Activated CD4-positive, alpha-beta memory T cell treated with anti-CD3 and anti-CD28 coated beads for 36 hours (primary cell): ENCODE data around the gene PRAC1. TPM values are rescaled to one million over a fixed set of nuclear protein-coding genes. Genes with fewer than 3 reads are reported as not detected.
"Not testable (repeated sequence)": the region's sequence is repeated elsewhere in the genome, so short reads cannot be mapped to it uniquely, and the experiment has no call there.

ENCODE experiments used
- CTCF ChIA-PET: fragments of 350-600 bp; sonication (Branson Sonifier 250); formaldehyde crosslinking; loops from one replicate; lab custom pipeline; 2021; ENCODE audit warnings: antibody characterized with exemption, inconsistent platforms; lab: Charles Lee
- POLR2A ChIA-PET: fragments of 350-600 bp; sonication (Branson Sonifier 250); formaldehyde crosslinking; loops from one replicate; lab custom pipeline; 2021; ENCODE audit warnings: antibody characterized with exemption; lab: Charles Lee
- DNase-seq: peaks from one replicate; pipeline ENCODE4 v3.0.0-alpha.2; 2020
- H3K27ac Mint-ChIP-seq: one replicate; pipeline ENCODE4 v1.8.0; 2021; ENCODE audit warnings: mixed read lengths
- H3K27me3 Mint-ChIP-seq: one replicate; pipeline ENCODE4 v1.8.0; 2021; ENCODE audit warnings: mixed read lengths
- H3K36me3 Mint-ChIP-seq: one replicate; pipeline ENCODE4 v1.8.0; 2021; ENCODE audit warnings: mixed read lengths
- H3K4me1 Mint-ChIP-seq: one replicate; pipeline ENCODE4 v1.8.0; 2021; ENCODE audit warnings: low read depth, mixed read lengths
- H3K4me3 Mint-ChIP-seq: one replicate; pipeline ENCODE4 v1.8.0; 2021; ENCODE audit warnings: mild to moderate bottlenecking, mixed read lengths
- H3K9me3 Mint-ChIP-seq: one replicate; pipeline ENCODE4 v1.8.0; 2021; ENCODE audit warnings: mixed read lengths
- intact Hi-C: fragments of 100-400 bp; cut with micrococcal nuclease; formaldehyde crosslinking; loops from one replicate; pipeline ENCODE4 v1.15.1; 2023
- total RNA-seq, 2 experiments: library from RNA; stranded (reverse); gene quantifications; one replicate each; pipeline ENCODE4 v1.2.3, GENCODE V29; 2021

Gene PRAC1
- total RNA-seq, 2 experiments from 2014 or later: not detected

GRCh38 chr17:48723423-48724250 is 1.3 kb upstream of the PRAC1 start:
- intact Hi-C loops: loop anchor here (2.0 to 10.0 kb wide), 6 partner anchors 29 to 271 kb away; partner anchors contain the start of genes HOXB8 and IGF2BP1
- Mint-ChIP-seq H3K27ac (no peak overlapping the region), H3K9me3 (no peaks in the 10 kb centered on the region), H3K27me3 (peaks cover 90% of the 10 kb centered on the region), H3K4me3 (peak overlapping the region; percentile 17), H3K36me3 (peaks cover 2% of the 10 kb centered on the region), H3K4me1 (peaks cover 37% of the 10 kb centered on the region)
- ChIA-PET POLR2A (interaction anchor here (1.5 kb wide), 1 partner anchor 98 kb away, joined by 6 read pairs; the partner anchor contains the start of gene HOXB9), CTCF (interaction anchor here (0.5 to 4.4 kb wide), 38 partner anchors 9 to 1955 kb away, joined by 3 to 57 read pairs (median 4); partner anchors contain the start of gene TTLL6)
- peak; percentile 34 for DNase-seq

GRCh38 chr17:48722915-48723422 is 651 bp upstream of the PRAC1 start, which contains the start of gene PRAC2:
Gene PRAC2, plus strand, starts transcription at chr17:48723185. Its CDS starts 1,226 bp downstream, at chr17:48724411.
- Mint-ChIP-seq H3K27ac (no peak within 1 kb of the TSS), H3K4me1 (peaks cover 37% of the 10 kb centered on the region), H3K9me3 (no peaks in the 10 kb centered on the region), H3K4me3 (peak within 1 kb of the TSS; percentile 17), H3K27me3 (peaks cover 92% of the 10 kb centered on the region), H3K36me3 (peaks cover 2% of the 10 kb centered on the region)
- intact Hi-C loops: loop anchor here (5.0 to 10.0 kb wide), 4 partner anchors 46 to 272 kb away; partner anchors contain the start of genes HOXB8 and IGF2BP1
- DNase-seq: no peak
- ChIA-PET CTCF (interaction anchor here (0.7 to 4.4 kb wide), 13 partner anchors 12 to 166 kb away, joined by 3 to 57 read pairs (median 9); no protein-coding TSS in a partner anchor), POLR2A (interaction anchor here (1.5 kb wide), 1 partner anchor 97 kb away, joined by 6 read pairs; the partner anchor contains the start of gene HOXB9)

- H3K4me3 Mint-ChIP-seq: no peak overlapping the region
- CTCF ChIA-PET: interaction anchor here (1.1 to 1.4 kb wide), 3 partner anchors 106 to 164 kb away, joined by 3 read pairs; partner anchors contain the start of gene HOXB8
- no peak for DNase-seq
- peaks cover 90% of the 10 kb centered on the region for H3K27me3 Mint-ChIP-seq
- intact Hi-C loops: loop anchor here (5.0 to 10.0 kb wide), 4 partner anchors 44 to 274 kb away; partner anchors contain the start of genes HOXB8 and IGF2BP1
- no peak overlapping the region for H3K27ac Mint-ChIP-seq
- no peaks in the 10 kb centered on the region for H3K9me3 Mint-ChIP-seq
- H3K4me1 Mint-ChIP-seq: peaks cover 32% of the 10 kb centered on the region
- POLR2A ChIA-PET: no interaction called here
- H3K36me3 Mint-ChIP-seq: peaks cover 2% of the 10 kb centered on the region
Measured at GRCh38 chr17:48721009-48721402, 1.3 kb downstream of the PRAC1 start.

GRCh38 chr17:48720266-48721008 is 1.9 kb downstream of the PRAC1 start:
- CTCF ChIA-PET: interaction anchor here (0.8 to 1.5 kb wide), 11 partner anchors 8 to 165 kb away, joined by 3 to 5 read pairs (median 3); partner anchors contain the start of genes HOXB13, HOXB5 and HOXB8

DNA sequence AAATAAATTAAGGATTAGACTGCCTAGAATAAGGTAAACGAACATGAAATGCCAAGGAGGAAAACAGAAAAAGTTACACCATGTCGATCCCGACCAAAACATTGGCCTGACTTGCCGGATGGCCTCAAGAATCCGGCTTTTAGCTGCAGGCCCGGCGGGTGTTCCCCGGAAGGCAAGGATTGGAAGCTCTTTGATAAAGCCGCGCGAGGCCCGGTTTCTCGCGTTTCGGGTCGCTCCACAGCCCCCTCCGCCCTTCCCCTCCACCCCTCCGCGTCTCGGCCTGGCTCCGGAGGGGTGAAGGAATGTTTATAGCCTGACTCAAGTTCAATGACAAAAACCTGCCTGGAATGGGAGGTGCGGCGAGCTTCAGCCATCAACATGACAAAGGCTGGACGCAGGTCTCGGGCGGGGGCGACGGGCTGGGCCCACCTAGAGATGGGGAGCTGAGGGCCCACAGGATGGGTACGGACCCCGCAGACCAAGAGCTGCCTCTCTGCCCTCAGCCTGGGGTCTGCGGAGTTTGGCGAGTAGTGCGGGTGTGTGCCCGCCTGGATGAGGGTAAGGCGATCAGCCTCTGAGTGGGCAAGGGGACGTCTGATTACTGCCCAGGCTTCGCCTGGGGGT is 2.6 kb downstream of the PRAC1 start:
- peak overlapping the region; percentile 40 for H3K4me3 Mint-ChIP-seq
- H3K9me3 Mint-ChIP-seq: no peaks in the 10 kb centered on the region
- ChIA-PET POLR2A (no interaction called here), CTCF (interaction anchor here (0.8 to 1.5 kb wide), 10 partner anchors 9 to 166 kb away, joined by 3 to 5 read pairs (median 3); partner anchors contain the start of genes HOXB13, HOXB5 and HOXB8)
- peaks cover 2% of the 10 kb centered on the region for H3K36me3 Mint-ChIP-seq
- peak overlapping the region; percentile 36 for H3K27ac Mint-ChIP-seq
- intact Hi-C loops: loop anchor here (5.0 to 10.0 kb wide), 4 partner anchors 42 to 275 kb away; partner anchors contain the start of genes HOXB8 and IGF2BP1
- peaks cover 28% of the 10 kb centered on the region for H3K4me1 Mint-ChIP-seq
- H3K27me3 Mint-ChIP-seq: peaks cover 82% of the 10 kb centered on the region
- DNase-seq: no peak

More at GRCh38 chr17:48720266-48721008, 1.9 kb downstream of the PRAC1 start:
- peak overlapping the region; percentile 36 for H3K27ac Mint-ChIP-seq
- peaks cover 32% of the 10 kb centered on the region for H3K4me1 Mint-ChIP-seq
- peaks cover 2% of the 10 kb centered on the region for H3K36me3 Mint-ChIP-seq
- POLR2A ChIA-PET: no interaction called here
- H3K9me3 Mint-ChIP-seq: no peaks in the 10 kb centered on the region
- H3K4me3 Mint-ChIP-seq: peak overlapping the region; percentile 40
- DNase-seq: no peak
- peaks cover 88% of the 10 kb centered on the region for H3K27me3 Mint-ChIP-seq
- intact Hi-C loops: loop anchor here (5.0 to 10.0 kb wide), 4 partner anchors 43 to 274 kb away; partner anchors contain the start of genes HOXB8 and IGF2BP1

DNA sequence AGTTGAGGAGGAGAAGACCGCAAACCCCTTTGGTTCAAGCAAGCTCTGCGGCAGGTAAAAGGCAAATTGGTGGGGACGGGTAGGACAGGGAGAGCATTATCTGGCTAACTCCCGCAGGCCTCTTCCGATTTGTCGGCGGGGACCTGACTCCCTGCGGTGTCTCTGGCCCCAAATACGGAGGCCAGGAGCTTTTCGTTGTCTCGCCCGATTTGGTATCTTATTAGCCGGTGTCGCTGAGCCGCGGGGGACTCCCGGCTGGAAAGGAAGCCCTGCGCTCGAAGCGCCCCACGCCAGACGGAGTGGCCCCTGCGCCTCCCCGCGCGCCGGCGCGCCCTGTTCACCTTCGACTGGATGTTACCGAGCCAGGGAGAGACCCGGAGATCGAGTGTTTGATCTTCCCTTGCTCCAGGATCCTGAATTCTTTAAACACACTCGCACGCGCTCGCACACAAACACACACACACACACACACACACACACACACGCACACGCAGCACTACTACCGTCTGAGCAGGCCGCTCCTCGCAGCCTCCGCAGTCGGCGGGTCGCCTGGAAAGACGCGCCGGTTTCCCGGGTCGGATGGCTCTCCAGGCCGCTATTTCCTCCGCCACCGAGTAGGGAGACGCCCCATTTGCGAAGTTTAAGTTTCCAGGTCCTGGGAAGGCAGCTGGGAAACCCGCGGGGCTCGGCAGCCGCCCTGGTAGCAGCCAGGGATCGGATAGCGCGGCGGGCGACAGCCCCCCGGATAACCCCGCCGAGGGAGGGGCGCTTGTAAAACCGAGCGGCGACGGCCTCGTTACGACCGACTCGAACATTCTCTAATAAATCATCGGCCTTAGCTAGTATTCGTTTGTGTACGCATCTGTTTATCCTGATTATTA is 3.3 kb downstream of the PRAC1 start:
- no peak for DNase-seq
- peaks cover 2% of the 10 kb centered on the region for H3K36me3 Mint-ChIP-seq
- peak overlapping the region; percentile 5 for H3K27ac Mint-ChIP-seq
- ChIA-PET CTCF (interaction anchor here (0.8 to 1.5 kb wide), 10 partner anchors 10 to 160 kb away, joined by 3 to 5 read pairs (median 4); partner anchors contain the start of genes HOXB13 and HOXB5), POLR2A (interaction anchor here (1.3 kb wide), 1 partner anchor 27 kb away, joined by 3 read pairs; no protein-coding TSS in a partner anchor)
- H3K9me3 Mint-ChIP-seq: no peaks in the 10 kb centered on the region
- H3K27me3 Mint-ChIP-seq: peaks cover 78% of the 10 kb centered on the region
- peaks cover 21% of the 10 kb centered on the region for H3K4me1 Mint-ChIP-seq
- intact Hi-C loops: no loop called here
- H3K4me3 Mint-ChIP-seq: peak overlapping the region; percentile 33

GRCh38 chr17:48718227-48718760 is 4.0 kb downstream of the PRAC1 start:
- Mint-ChIP-seq H3K27ac (no peak overlapping the region), H3K4me3 (peak overlapping the region; percentile 33), H3K9me3 (no peaks in the 10 kb centered on the region), H3K4me1 (peaks cover 14% of the 10 kb centered on the region), H3K36me3 (peaks cover 2% of the 10 kb centered on the region), H3K27me3 (peaks cover 76% of the 10 kb centered on the region)
- ChIA-PET POLR2A (interaction anchor here (1.3 kb wide), 1 partner anchor 27 kb away, joined by 3 read pairs; no protein-coding TSS in a partner anchor), CTCF (interaction anchor here (0.9 to 1.9 kb wide), 3 partner anchors 20 to 48 kb away, joined by 3 to 6 read pairs (median 4); no protein-coding TSS in a partner anchor)
- intact Hi-C loops: no loop called here
- DNase-seq: no peak

DNA sequence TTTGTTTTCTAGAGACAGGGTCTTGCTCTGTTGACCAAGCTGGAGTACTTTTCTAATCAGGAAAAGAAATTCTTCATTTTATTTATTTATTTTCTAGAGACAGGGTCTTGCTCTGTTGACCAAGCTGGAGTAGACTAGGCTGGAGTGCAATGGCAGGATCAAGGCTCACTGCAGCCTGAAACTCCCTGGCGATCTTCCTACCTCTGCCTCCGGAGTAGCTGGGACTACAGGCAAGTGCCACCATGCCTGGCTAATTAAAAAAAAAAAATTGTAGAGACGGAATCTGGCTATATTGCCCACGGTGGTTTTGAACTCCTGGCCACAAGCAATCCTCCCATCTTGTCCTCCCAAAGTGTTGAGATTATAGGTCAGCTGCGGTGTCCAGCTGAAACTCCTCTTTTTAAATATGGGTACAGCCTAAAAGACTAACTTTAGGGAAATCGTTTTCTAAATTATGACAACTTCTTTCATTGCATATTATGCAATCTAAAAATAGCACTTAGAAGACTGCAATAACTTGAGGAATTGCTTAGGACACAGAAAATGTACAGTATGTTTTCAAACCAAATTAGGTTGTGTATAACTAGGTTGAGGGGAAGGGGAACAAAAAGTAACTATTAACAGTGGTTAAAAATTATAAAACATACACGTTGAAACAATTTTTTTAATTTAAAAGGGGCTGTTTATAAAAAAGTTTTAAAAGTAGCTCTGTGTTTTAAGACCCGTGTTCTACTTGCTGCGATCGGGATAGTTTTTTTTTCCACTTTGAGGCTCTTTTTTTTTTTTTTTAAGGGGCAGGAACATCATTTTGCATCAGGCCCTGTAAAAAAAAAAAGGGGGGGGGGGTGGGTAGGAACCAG is 4.7 kb downstream of the PRAC1 start:
- H3K4me1 Mint-ChIP-seq: peaks cover 12% of the 10 kb centered on the region
- H3K4me3 Mint-ChIP-seq: no peak overlapping the region
- H3K27me3 Mint-ChIP-seq: peaks cover 72% of the 10 kb centered on the region
- peaks cover 2% of the 10 kb centered on the region for H3K36me3 Mint-ChIP-seq
- CTCF ChIA-PET: interaction anchor here (0.7 to 2.0 kb wide), 6 partner anchors 21 to 166 kb away, joined by 3 to 11 read pairs (median 4); no protein-coding TSS in a partner anchor
- H3K9me3 Mint-ChIP-seq: no peaks in the 10 kb centered on the region
- DNase-seq: no peak
- H3K27ac Mint-ChIP-seq: no peak overlapping the region
- POLR2A ChIA-PET: interaction anchor here (1.3 kb wide), 1 partner anchor 28 kb away, joined by 3 read pairs; no protein-coding TSS in a partner anchor
- intact Hi-C loops: no loop called here

DNA sequence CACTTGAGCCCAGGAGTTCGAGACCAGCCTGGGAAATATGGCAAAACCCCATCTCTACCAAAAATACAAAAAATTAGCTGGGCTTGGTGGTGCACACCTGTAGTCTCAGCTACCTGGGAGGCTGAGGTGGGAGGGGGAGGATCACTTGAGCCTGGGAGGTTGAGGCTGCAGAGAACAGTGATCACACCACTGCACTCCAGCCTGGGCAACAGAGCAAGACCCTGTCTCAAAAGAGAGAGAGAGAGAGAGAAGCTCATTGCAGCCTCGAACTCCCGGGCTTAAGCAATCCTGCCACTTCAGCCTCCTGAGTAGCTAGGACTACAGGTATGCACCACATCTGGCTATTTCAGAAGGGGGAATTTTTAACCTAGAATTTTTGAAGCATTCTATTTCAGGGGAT is 5.8 kb downstream of the PRAC1 start:
- H3K27me3 Mint-ChIP-seq: peaks cover 70% of the 10 kb centered on the region
- H3K36me3 Mint-ChIP-seq, H3K9me3 Mint-ChIP-seq, H3K27ac Mint-ChIP-seq, DNase-seq, POLR2A ChIA-PET, intact Hi-C loops, H3K4me3 Mint-ChIP-seq: not testable (repeated sequence)
- H3K4me1 Mint-ChIP-seq: peaks cover 12% of the 10 kb centered on the region
- CTCF ChIA-PET: interaction anchor here (0.8 to 2.0 kb wide), 4 partner anchors 22 to 167 kb away, joined by 3 to 11 read pairs (median 5); no protein-coding TSS in a partner anchor
